Activated CD4-positive, alpha-beta T cell treated with anti-CD3 and anti-CD28 coated beads for 4 hours (primary cell): ENCODE measurements around the gene GSTT2.

Experiments
- DNase-seq, 2 donors: peaks; one replicate each; pipeline ENCODE4 v3.0.0-alpha.2; 2020

The GSTT2 gene

DNA sequence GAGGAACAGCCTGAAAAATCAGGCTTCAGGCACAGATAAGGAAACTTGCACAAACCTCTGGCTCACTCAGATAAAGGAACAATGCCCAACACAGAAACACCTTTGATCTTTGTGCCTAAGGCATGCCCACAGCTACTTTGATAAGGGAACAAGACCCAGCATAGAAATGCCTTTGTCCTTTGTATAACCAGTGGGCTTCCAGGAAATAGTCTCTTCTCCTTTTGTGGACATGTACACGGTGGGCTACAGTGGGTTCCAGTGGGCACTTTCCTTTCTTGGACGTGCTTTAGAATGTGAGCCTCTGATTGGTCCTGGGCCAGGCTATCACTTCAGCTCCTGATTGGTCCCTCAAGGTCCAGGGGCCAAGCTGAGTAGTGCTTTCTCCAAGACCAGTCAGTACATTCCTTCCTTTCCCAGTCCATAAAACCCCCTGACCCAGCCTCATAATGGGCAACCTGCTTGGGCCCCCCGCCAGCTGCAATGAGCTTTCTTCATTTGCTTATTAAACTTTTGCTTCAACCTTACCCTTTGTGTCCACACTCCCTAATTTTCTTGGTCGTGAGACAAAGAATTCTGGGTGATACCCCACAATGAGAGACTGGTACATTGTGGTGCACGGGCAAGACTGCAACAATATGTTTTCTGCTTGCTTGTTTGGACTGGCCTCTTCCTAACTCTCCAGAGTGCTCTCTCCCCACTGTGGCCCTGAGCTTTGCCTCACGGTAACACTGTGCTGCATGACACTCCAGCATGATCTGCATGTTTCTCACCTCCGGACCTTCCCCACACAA lies 29.5 kb downstream of the GSTT2 start:
- no peak for DNase-seq

DNA sequence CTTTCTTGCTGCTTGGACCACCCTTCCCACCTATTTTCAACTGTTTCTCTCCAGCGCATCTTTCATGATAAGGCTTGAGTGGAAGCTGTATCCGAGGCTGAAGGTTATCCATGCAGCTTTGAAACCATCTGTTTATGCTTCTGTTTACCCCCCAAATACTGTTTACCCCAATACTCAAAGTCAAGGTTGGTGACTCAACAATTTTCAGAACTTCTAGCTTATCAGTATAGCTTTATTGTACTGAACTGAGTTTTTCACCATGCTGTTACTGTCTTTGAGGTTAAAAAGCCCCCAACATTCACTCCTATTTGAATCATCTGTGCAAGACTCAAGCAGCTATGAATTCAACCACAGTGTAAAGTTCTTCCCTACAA lies 30.1 kb downstream of the GSTT2 start:
- DNase-seq: no peak

DNA sequence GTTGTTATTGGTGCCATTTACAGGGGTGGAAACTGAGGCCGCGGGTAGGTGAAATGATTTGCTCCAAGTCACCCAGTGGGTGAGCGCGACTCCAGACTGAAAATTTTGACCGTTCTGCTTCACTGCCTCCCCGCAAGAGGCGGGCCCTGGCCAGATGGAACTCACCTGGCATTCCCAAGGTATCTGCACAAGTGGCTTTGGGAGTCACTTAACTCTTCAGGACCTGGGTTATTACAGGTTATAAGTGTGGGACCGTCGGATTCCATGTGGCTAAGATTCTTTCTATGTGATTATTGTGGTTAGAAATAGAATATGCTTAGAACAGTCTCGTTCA lies 31.8 kb downstream of the GSTT2 start:
- no peak for DNase-seq

DNA sequence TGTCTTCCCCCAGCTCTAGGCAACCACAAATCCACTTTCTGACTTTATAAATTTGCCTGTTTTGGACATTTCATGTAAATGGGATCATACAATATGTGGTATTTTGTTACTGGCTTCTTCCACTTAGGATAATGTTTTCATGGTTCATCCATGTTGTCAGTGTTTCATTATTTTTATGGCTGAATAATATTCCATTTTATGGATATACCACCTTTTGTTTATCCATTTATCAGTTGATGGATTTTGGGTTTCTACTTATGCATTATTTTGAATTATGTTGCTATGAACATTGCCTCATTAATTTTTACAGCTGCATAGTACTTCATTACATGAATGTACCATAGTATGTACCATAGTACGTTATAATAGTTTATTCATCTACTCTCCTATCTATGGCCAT lies 36.2 kb downstream of the GSTT2 start:
- DNase-seq: no peak

DNA sequence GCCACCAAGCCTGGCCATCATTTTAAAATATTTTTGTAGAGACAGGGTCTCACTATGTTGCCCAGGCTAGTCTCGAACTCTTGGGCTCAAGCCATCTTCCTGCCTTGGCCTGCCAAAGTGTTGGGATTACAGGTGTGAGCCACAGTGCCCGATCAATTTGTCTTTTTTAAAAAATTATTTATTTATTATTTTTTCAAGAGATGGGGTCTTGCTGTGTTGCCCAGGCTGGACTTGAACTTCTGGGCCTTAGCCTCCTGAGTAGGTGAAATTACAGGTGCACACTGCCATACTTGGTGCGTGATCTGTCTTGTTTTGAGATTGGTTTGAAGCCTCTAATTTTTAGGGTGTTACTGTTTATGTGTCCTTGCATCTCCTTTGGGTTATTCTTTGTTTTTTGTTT lies 41.4 kb downstream of the GSTT2 start:
- DNase-seq: no peak

DNA sequence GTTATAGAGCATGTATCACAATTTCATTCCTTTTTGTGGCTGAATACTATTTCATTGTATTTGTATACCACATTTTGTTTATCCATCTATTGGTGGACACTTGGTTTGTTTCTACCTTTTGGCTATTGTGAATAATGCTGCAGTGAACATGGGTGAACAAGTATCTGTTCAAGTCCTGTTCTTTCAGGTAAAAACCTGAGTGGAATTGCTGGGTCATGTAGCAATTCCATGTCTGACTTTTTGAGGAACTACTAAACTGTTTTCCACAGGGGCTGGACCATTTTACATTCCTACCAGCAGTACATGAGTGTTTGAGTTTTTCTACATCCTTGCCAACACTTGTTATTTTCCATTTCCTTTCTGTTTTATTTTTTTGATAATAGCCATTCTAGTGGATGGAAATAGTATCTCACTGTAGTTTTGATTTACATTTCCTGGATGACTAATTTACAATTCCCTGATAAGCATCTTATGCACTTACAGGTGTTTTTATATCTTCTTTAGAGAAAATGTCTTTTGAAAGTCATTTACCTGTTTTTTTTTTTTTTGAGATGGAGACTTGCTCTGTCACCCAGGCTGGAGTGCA lies 43.4 kb downstream of the GSTT2 start:
- no peak for DNase-seq

DNA sequence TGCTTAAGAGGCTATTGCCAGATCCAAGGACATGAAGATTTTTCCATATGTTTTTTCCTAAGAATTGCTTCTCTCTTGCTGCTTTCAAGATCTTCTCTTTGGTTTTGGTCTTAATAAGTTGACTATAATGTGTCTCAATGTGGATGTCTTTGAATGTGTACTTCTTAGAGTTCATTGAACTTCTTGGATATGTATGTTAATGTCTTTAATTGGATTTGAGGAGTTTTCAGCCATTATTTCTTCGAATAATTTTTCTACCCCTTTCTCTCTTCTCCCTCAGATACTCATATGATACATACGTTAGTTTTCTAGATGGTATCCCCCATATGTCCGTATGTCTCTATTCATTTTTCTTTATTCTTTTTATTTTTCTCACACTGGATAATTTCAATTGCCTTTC lies 44.4 kb downstream of the GSTT2 start:
- DNase-seq: no peak

DNA sequence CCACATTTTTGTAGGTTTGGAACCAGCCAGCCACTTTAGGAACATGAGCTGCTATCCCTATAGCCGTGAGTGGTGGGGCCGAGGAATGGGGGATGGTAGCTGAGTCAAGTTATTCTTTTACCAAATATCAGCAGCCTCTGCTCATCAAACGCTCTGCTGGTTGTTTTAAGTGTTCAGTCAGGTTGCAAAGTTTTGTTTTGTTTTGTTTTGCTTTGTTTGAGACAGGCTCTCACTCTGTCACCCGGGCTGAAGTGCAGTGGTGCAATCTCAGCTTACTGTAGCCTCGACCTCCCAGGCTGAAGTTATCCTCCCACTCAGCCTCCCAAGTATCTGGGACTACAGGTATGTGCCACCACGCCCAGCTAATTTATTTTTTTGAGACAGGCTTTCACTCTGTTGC lies 45.5 kb downstream of the GSTT2 start:
- no peak for DNase-seq

DNA sequence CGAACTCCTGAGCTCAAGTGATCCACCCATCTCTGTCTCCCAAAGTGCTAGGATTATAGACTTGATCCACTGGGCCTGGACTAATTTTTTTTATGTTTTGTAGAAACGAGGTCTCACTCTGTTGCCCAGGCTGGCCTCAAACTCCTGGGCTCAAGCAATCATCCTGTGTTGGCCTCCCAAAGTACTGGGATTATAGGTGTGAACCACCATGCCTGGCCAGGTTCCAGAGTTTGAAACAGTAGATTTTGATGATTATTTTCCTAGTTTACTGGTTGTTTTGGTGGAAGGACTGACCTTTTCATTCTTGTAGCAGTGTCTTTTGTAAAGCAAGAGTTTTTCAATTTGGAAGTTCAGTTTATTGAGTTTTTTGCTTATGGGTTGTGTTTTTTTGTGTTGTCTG lies 46.1 kb downstream of the GSTT2 start:
- DNase-seq: no peak

DNA sequence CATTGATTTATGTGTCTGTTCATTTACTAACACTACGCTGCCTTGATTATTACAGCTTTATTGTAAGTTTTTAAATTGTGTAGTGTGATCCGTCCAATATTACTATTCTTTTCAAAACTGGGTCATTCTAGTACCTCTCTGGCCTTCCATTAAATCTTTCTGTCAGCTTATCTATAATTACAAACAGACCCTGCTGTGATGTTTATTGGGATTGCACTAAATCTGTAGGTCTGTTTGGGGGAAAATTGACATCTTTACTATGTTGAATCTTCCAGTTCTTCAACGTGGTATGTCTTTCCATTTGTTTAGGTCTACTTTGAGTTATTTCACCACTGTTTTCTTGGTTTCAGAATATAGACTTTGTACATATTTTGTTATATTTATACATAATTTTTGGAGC lies 46.8 kb downstream of the GSTT2 start:
- DNase-seq: no peak

DNA sequence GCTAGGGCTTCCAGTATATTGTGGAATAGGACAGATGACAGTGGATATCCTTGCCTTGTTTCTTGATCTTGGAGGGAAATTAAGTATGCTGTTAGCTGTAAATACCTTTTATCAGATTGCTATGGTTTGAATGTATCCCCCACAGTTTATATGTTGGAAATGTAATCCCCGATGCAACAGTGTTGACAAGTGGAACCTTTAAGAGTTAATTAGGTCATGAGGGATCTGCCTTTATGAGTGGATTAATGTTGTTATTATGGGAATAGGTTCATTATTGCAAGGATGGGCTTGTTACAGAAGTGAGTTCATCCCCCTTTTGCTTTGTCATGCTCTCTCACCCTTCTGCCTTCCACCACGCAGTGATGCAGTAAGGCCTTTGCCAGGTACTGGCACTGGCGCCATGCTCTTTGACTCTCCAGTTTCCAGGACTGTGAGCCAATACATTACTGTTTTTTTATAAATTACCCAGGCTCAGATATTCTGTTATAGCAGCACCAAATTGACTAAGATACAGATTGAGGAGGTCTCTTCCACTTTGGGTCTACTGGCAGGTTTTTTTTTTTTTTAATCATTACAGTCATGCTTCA lies 47.5 kb downstream of the GSTT2 start:
- no peak for DNase-seq

DNA sequence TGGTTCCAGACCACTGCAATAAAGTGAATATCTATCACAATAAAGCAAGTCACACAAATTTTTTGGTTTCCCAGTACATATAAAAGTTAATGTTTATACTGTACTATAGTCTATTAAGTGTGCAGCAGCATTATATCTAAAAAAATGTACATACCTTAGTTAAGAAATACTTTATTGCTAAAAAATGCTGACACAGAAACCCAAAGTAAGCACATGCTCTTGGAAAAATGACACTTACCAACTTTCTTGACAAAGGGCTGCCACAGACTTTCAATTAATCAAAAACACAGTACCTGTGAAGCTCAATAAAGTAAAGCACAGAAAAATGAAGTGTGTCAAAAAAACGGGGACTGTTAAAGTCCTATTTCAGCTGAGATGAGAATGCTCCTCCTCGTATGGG lies 48.1 kb downstream of the GSTT2 start:
- no peak for DNase-seq

DNA sequence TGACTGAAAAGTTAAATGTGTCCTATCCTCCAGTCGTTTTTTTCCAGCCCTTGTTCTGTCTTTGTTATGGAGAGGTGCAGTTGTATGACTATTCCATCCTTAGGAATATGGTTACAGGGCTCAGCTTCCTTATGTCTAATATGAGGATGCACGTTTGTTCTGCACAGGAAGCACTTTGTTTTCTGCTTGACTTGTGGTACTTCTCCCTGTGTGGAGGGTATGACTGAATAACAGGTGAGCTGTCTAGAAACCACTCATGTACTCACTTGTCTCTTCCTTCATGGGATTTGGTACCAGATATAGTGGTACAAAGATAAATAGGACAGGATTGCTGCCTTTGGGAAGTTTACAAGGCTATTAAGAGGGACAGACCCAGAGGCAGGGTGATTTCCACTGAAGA lies 48.6 kb downstream of the GSTT2 start:
- no peak for DNase-seq

DNA sequence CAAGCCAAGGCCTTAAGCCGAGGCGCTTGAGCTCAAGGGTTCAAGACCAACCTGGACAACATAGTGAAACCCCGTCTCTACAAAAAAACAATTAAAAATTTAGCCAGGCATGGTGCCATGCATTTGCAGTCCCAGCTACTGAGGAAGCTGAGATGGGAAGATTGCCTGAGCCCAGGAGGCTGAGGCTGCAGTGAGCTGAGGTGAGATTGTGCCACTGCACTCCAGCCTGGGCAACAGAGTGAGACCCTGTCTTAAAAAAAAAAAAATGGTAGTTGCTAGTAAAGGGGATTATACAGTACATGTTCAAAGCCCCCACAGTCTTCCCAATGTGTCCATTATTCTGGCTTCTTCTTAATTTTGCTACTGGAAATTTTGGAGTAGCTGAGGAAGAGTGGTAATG lies 49.4 kb downstream of the GSTT2 start:
- DNase-seq: no peak

DNA sequence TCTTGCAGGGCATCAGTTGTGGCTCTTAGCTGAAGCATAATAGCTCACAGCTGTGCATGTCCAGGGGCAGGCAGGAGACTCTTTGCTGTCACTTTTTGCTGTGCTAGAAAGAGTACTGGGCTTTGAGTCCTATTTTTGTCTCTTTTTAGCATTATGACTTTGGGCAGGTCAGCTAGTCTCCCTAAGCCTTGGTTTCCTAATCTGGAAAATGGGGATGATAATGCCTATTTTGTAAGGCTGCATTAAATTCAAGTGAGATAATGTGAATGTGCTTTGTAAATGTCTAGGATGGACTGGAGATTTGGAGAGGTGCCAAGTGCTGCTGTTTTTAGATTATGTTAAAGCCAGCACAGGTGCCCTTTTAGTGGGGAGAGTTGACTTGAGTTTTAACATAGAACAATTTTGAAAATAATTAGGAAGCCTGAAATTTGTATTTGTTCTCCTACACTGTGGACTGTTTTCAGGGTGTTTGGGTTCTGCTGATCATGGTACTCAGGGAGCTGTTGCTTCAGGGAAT lies 50.3 kb downstream of the GSTT2 start:
- no peak for DNase-seq
